ENCODE results near the gene ARPC5L. TPM values are rescaled to one million over a fixed set of nuclear protein-coding genes. Genes with fewer than 3 reads are reported as not detected.

The ARPC5L gene
- total RNA-seq, 1 donor from 2014 or later, result 53.3 TPM

GRCh38 chr9:124884376-124884775 is 22.4 kb downstream of the ARPC5L start:
- H3K4me3 ChIP-seq (ENCODE audit: low read depth, low read length), result no peak overlapping the region
- no peak for TF ChIP-seq CTCF (conservative IDR thresholded peaks at IDR 0.05; ENCODE audit: low read depth, low read length)
- no peak for DNase-seq (ENCODE audit: low read depth)

DNA sequence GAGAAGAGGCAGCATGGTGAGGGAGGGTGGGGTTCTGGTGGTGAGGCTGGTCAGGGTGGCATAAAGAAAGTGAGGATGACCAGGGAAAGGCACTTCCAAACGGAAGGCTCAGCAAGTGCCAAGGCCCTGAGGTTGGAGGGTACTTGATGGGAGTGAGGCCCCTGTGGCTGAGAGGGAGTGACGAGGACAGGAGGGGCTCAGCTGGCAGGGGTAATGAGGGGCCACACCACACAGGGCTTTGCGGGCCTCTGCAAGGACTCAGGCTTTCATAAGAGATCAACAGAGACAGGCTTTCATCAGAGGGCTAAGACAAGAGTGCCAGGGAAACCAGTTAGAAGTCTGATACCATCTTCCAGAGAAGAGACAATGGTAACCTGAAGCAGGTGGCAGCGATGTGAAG is 23.6 kb downstream of the ARPC5L start:
- no peak for TF ChIP-seq CTCF (conservative IDR thresholded peaks at IDR 0.05; ENCODE audit: low read depth, low read length)
- no peak for DNase-seq (ENCODE audit: low read depth)
- H3K4me3 ChIP-seq (ENCODE audit: low read depth, low read length), result no peak overlapping the region

GRCh38 chr9:124886461-124886860 is 24.5 kb downstream of the ARPC5L start:
- no peak overlapping the region for H3K4me3 ChIP-seq (ENCODE audit: low read depth, low read length)
- no peak for TF ChIP-seq CTCF (conservative IDR thresholded peaks at IDR 0.05; ENCODE audit: low read depth, low read length)
- DNase-seq (ENCODE audit: low read depth), result no peak

GRCh38 chr9:124886866-124887492 is 25.0 kb downstream of the ARPC5L start:
- H3K4me3 ChIP-seq (ENCODE audit: low read depth, low read length), result no peak overlapping the region
- no peak for TF ChIP-seq CTCF (conservative IDR thresholded peaks at IDR 0.05; ENCODE audit: low read depth, low read length)
- no peak for DNase-seq (ENCODE audit: low read depth)

- no peak for TF ChIP-seq CTCF (conservative IDR thresholded peaks at IDR 0.05; ENCODE audit: low read depth, low read length)
- no peak overlapping the region for H3K4me3 ChIP-seq (ENCODE audit: low read depth, low read length)
Observed at GRCh38 chr9:124887832-124888231, 25.9 kb downstream of the ARPC5L start.

DNA sequence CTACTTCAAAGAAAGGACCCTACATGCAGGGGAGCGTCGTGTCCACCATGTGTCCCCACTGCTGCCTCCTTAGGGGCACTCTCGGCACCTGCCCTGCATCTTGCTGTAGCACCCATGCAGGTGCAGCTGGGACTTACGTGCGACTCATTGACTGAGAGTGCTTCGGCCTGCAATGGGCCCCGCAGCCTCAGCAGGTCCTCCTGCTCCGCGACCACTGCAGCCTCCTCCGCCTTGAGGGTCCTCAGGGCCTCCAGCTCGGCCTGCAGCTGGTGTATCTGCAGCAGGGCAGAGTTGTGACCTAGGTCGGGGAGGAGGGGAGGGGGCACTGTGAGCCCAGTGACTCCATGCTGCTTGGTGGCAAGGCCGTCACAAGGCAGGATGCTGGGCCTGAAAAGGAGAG is 27.1 kb downstream of the ARPC5L start:
- TF ChIP-seq CTCF (conservative IDR thresholded peaks at IDR 0.05; ENCODE audit: low read depth, low read length), result no peak
- no peak for DNase-seq (ENCODE audit: low read depth)
- no peak overlapping the region for H3K4me3 ChIP-seq (ENCODE audit: low read depth, low read length)

More at GRCh38 chr9:124887832-124888231, 25.9 kb downstream of the ARPC5L start:
- DNase-seq (ENCODE audit: low read depth), result no peak

- no peak for DNase-seq (ENCODE audit: low read depth)
- no peak overlapping the region for H3K4me3 ChIP-seq (ENCODE audit: low read depth, low read length)
- TF ChIP-seq CTCF (conservative IDR thresholded peaks at IDR 0.05; ENCODE audit: low read depth, low read length), result no peak
Observed at GRCh38 chr9:124890179-124890578, 28.2 kb downstream of the ARPC5L start.
